NCI-H226 (cell line): ENCODE measurements around the gene SPATA7.

Source experiments
- DNase-seq: peaks from one replicate; pipeline ENCODE4 v3.0.0-alpha.2; 2015

Gene SPATA7

DNA sequence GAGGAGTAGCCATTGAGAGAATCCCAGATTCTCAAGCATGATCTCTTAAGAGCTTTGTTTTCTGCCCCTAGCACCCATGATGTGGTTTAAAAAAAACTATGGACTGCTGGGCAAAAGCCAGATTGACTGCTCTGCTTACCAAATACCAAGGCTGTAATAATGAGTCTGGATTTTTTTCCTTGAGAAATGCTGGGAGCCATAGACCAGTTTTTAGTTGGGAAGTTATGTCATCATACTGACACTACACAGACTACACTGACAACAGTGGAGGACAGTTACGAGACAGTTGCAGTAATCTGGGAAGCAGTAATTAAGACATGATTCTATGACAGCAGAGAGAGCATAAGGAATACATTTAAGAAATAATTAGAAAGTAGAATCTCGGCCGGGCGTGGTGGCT is 35.8 kb downstream of the SPATA7 start:
- DNase-seq: peak; percentile 29

DNA sequence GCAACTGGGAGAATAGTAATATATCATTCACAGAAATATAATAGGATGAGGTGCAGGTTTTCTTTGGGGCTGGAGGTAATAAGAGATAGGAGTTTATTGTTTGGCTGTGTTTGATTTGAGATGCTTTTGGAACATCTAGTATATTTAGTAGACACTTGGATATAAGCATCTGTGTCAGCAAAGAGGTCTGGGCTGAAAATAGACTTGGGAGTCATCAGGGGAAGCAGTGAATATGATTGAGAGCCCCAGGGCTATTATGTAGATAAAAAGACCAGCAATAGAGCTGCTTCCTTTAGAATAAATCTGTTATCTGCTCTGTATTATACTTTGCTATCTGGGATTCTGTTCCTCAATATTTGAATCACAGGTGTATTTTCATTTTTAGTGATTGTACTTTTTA is 36.6 kb downstream of the SPATA7 start:
- DNase-seq: no peak

DNA sequence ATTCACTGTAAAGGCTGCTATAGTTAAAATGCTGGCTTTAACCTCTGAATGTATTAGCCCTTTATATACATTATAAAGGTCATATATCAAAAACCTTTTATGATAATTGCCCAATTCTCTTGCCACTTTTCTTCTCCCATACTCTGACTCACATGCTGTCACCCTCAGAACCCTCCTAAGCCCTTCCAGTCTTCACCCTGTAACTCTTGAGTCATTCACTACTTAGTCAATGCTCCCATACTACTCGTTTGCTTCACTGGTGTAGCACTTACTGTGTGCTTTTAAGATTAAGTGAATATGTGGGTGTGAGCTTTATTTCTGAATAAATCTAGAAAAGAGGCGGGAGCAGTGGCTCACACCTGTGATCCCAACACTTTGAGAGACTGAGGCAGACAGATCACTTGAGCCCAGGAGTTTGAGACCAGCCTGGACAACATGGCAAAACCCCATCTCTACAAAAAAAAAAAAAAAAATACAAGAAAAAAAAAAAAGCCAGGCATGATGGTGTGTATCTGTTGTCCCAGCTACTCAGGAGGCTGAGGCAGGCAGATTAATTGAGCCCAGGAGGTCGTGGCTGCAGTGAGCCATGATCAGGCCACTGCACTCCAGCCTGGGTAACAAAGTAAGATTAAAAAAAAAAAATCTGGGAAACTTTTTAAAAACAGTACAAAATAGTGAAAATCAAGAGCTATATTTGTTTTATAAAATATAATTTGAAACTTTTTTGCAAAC is 37.6 kb downstream of the SPATA7 start:
- peak; percentile 65 for DNase-seq

DNA sequence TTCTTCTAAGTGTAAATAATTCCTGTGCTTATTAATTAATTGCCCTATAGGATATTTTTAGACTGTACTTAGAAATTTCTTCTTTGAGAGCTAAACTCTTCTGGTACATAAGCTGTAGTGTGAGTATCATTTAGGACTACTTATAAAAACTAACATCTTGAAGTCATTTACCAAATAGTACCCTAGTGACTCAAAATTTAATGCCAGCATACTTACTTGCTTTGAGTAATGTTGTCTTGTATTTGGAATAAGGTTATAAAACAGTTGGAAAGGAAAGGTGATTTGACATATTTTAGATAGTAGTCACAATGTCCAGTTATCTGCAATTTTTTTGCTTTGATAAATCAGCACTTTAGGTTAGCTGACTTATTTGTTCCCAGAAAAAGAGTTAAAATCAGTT is 39.1 kb downstream of the SPATA7 start:
- no peak for DNase-seq

DNA sequence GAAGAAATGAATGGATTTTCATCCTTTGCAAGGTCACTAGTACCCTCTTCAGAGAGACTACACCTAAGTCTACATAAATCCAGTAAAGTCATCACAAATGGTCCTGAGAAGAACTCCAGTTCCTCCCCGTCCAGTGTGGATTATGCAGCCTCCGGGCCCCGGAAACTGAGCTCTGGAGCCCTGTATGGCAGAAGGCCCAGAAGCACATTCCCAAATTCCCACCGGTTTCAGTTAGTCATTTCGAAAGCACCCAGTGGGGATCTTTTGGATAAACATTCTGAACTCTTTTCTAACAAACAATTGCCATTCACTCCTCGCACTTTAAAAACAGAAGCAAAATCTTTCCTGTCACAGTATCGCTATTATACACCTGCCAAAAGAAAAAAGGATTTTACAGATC is 40.8 kb downstream of the SPATA7 start:
- no peak for DNase-seq

DNA sequence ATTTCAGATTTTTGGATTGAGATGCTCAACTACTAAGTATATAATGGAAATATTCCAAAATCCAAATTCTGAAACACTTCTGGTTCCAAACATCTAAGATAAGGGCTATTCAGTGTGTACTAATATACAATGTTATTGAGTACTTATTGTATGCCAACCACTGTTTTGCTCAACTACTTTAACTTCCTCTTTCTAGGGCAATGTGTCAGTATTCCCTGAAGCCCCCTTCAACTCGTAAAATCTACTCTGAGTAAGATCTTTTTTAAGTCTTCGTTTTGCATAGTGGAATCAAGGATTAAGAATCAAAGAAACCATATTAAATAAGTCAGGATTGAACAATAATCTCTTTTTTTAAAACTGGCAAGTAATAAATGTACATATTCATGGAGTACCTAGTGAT is 45.5 kb downstream of the SPATA7 start:
- no peak for DNase-seq

DNA sequence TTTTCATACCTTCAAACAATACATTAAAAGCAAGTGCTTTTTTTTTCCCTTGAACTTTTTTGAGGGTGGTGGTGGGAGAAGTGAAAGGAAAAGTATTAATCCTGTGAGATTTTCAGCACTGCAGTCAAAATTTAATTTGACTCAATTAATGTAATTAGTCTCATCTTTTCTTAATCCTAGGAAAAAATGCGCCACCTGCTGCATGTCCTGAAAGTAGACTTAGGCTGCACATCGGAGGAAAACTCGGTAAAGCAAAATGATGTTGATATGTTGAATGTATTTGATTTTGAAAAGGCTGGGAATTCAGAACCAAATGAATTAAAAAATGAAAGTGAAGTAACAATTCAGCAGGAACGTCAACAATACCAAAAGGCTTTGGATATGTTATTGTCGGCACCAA is 52.2 kb downstream of the SPATA7 start:
- DNase-seq: no peak

DNA sequence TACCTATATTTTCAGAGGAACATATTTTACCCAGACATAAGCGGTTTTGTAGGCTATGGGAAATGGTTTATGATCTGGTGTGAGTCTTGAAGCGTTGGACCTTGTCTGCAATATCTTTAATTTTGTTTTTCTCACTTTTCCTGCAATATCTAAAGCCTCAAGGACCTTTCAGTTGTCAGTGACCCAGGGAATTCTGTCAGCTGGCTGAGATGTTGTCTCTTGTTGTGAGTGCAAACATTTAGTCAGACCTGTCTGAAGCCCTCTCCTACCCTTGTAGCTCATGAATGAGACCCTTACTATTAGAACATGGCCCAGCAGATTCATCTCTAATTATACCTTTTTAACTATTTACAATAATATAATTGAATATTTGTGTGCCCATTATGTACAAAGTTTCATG is 53.6 kb downstream of the SPATA7 start:
- DNase-seq: no peak

DNA sequence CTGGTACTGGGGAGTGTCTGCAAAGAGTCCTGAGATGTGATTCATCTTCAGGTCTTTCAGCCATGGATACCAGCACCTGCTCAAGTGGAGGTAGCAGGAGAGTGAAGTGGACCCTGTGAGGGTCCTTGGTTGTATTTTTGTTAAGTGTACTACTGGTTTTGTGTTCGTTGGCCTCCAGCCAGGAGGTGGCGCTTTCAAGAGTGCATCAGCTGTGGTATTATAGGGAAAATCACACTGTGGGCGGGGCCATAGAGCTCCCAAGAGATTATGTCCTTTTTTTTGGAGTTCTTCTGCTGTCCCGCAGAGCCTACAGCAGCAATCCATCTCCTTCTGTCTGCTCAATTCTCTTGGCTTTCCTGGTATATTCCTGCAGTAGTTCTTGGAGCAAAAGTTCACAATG is 66.8 kb downstream of the SPATA7 start:
- no peak for DNase-seq

DNA sequence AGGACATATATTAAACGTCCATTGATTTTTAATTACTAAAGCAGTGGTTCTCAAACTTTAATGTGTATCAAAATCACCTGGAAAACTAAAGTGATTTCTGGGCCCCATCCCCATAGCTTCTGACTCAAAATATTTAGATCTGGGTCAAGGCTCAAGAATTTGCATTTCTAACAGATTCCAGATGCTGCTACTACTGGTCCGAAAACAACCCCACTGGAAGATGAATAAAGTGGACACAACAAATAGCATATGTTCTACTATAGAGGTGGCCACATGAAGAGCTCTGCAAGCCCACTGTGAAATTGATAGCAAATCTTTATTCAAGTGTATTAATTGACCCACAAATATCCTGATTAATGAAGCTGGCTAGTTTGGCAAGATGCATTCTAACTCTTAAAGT is 69.4 kb downstream of the SPATA7 start:
- no peak for DNase-seq

DNA sequence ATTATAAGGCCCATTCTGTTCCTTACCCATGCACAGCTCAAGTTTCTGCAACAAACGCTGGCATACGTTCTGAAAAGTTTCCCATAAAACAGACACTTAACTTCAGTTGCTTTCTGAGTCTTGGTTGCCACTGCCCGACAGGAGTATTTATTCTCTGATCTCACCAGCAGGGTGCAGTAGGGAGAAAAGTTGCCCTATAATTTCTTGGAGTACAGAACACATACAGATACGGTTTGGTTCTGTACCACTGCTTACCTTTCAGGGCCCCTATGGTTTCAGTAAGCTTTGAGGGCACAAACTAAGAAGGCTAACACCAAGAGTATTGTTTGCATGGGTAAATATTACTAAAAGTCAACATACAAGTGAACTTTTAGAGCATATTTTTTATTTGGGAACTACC is 77.9 kb downstream of the SPATA7 start:
- no peak for DNase-seq

DNA sequence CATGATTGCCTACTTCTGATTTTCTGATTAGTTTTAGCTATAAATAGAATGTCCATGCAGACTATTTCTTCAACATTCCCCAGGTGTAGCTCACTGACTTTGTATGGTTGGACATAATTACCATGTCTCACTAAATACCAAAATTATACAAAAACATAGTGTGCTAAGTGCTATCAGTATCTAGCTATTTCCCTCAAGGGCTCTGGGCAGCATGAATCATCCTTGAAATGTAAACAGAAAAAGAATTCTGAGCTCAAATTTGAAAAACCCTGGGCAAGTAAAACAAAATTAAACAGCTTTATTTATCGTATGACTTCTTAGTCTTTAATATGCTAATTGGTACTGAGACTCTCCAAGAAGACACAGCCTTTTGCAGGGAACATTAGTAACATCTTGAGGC is 82.9 kb downstream of the SPATA7 start:
- DNase-seq: no peak

DNA sequence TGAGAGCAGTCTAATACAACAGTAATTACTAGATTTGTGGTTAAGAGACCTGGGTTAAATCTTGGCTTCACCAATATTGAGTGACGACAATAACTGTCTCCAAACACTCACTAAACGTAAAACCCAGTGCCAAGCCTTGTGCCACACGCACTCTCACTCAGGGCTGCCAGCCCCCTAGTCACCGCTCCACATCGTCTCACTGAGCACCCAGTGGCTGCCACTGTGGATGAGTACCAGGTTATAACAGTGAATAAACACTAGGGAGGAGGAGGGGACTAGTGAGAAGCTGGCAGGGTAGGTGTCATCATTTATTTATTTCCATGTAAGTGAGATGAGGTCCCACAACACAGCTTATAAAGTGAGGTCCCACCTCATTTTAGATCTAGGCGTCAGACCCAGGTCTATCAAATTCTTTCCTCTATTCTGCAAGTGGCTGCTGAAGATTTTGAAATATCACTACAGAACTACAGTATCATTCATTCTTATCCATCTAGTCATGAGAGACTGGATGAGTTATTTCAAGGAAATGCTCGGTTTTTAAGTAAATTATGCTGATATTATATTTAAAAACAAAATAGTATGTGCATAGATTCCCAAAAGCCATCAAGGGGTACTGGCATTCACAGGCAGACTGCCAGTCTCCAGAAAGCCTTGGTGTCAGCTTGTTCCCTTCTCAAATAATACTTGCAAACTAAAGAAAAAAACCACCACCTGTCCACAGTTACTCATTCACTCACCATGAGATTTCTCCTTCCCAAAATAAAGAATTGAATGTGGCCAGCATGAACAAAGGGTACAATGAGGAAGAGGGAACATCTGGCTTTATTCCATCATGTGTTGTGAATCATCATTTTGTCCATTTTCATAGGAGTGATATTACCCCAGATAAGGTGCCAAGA is 85.3 kb downstream of the SPATA7 start:
- no peak for DNase-seq

DNA sequence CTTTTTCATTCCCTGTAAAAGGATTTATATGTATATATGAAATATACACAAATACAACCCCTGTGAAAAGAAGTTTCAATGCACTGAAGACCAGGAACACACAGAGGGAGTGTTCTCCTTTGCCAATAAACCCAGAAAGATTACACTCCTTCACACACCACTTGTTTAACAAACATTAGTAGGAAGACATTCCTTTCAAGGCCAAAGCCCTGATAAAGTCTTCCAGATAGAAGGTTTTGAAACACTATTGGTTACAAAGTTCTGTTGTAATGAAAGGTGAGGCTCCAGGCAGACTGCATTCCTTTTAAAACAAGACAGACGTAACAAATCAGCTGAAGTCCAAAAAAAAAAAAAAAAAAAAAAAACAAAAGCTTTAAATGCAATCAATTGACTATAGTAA is 88.3 kb downstream of the SPATA7 start:
- DNase-seq: peak; percentile 38

DNA sequence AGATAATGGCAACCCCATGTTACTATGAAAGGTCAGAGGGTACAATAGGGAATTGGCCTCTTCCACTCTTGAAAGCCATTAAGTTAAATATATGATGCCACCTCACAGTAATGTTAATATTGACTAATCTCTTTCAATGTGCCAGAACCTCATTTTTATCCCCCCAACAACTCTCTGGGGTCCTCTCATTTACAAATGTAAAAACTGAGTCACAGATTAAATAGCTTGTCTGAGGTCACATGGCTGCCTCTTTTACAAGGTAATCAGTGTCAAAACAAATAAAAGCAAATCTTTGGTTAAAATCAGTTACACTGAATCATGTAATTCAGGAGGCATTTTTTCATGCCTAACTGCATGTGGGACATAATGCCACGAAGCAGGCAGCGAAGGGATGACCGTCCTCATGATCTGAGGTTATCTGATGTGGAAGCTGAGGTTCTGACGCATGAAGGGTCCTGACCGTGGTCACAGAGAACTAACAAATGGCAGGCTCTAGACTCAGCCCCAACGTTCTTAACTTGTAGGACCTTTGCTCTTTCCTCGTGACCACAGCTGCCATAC is 90.8 kb downstream of the SPATA7 start:
- DNase-seq: no peak

DNA sequence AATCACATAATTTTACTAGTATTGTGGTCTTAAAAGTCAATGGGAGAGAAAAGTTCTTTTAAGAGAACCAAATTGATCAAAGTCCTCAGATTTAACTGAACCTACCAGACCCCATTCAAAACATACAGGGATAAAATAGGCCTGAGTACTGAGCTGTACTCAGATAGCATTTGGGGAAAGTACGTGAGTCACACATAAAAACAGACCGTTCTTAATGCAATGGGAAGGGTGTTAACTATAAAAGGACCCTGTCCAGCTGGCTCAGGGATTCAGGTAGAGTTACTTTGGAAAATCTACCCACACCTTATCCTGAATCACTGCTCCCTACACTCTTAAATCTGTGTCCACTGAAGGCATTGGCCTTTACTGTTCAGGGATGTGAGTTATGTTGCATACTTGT is 91.4 kb downstream of the SPATA7 start:
- no peak for DNase-seq

DNA sequence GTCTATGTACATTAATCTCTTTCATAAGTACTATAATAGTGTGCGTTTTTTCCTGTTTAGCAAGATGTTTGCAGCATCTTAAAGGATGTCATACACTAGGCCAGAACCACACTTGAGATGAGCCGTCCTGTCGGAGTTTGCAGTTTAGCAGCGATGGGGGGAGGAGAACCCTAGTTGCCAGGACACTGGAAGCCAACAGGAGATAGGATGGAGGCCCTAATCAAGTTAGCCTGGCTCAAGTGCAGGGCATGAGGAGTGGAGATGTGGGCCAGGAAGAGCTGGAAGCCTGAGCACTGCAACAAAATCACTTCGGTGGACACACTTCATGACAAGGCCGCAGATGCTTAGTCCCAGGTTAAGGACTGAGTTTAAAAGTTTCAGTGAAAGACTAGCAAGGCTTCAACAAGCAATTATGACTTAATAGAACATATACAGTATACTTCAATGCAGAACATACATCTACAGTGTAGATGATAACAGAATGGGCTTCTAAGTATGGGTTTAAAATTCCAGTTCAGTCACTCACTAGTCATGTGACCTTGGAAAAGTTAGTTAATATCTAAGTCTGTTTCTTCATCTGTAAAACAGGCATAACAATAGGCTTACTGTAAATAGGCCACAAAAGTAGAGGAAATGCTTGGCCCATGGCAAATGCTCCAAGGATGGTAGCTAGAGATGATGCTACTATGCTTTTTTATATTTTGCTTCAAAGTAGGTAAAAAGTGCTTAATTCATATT is 92.2 kb downstream of the SPATA7 start:
- no peak for DNase-seq

DNA sequence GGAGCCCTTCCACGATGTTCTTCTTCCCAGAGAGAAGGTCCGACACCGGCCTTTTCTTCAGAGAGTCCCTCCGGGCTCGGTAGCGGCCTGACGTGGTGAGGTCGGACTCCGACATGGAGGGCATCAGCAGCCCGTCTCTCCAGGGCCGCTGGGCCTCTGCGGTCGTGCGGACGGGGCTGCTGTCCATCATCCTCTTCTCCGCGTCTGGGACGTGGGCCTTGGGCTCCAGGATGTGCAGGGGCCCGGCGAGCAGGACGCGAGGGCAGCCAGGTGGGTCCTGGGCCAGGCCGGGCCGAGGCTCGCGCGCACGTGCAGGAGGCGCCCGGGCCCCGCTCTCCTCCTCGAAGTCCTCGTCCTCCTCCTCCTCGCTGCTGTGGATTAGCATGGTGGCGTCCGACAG is 93.5 kb downstream of the SPATA7 start:
- DNase-seq: no peak

DNA sequence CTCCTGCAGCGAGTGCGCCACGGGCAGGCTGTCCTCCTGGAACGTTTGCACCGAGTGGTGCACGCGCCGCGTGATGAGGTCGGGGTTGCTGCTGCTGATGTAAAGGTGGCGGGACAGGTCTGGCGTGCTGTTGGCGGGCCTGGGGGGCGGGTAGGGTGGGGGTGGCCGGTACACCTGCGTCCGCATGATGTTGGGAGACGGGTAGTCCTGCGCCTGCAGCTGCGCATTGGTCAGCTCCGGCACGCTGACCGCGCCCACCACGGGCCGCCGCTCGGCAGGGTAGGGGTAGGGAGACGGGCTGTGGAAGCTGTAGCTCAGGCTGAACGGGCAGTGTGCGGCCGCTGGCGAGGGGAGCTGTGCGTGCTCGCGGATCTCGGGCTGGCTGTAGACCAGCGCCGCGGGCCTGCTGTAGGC is 94.1 kb downstream of the SPATA7 start:
- no peak for DNase-seq

DNA sequence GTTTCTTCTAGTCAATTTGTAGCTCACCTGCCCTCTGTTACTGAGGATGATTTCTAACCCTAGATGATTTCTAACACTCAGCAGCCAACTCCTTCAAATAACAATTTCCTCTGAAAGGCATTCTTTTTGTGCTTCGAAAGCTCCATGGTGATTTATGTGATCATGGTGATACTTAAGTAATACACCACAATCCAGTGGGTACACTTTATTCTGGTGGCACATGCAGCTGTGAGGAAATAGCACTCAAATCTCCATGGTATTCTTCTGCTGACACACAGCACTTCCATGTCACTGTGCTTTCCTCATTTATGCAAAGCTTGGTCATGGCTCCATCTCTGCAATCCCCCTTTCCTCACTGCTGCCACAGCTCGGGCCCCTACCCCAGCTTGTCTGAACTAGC is 95.6 kb downstream of the SPATA7 start:
- no peak for DNase-seq

DNA sequence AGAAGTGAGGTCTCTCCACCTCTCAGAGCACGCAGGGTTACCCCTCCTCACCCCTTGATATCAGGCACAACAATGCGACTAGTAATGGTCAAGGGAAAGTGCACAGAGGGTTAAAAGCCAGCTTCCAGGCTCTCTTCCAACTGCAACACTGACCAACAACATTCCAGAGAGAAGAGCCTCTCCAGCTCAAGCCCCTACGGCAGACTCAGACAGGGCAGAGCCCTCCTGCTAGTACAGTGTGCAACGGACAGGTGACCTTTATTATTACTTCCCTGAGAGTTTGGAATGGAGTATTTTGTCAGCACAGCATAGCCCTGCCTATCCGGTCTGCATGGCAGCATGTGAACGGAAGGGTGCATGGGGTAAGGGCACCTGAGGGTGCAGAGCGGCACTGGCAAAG is 96.3 kb downstream of the SPATA7 start:
- no peak for DNase-seq

DNA sequence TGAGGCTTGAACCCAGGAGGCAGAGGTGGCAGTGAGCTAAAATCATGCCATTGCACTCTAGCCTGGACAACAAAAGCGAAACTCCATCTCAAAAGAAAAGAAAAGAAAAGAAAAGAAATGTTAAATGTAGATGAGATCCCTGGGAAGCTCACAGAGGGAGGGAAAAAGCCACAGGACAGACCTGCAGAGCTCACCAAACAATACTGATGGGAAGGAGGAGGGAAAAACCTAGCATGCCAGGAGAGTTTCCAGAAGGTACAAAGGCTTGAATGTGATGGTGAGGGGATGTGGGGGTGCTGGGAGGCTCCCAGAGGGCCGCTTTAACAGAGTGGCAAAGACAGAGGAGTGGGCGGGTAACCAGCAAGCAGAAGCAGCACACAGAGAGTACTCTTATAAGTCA is 97.1 kb downstream of the SPATA7 start:
- no peak for DNase-seq
